SIG-M5 treated with dmso at 0.1 percent for 504 hours (cell line): ENCODE data around the gene FOXD4L1.
"Not testable (repeated sequence)": the region's sequence is repeated elsewhere in the genome, so short reads cannot be mapped to it uniquely, and the experiment has no call there.

Source experiments
- DNase-seq: peaks from one replicate; lab custom pipeline; 2025; ENCODE audit not compliant: unreplicated experiment; lab: John Stamatoyannopoulos, UW

Gene FOXD4L1

GRCh38 chr2:113521492-113521891 is 23.0 kb downstream of the FOXD4L1 start:
- not testable (repeated sequence) for DNase-seq

DNA sequence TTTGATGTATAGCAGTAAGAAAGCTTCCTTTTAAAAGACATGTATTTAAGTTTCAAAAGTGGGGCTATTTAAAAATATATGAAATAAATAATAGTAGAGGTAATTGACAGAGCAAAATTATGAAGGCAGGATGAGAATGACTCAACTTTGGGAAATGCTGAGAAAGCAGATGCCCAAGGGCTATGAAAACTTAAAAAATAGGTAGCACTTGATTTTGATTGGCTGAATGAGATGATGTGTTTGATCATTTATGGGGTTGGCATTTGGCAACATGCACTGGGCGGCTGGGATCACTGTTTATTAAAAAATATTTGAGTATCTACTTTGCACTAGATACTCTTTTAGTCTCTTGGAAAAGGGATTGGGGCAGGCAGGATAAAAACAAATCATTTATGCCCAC is 26.5 kb downstream of the FOXD4L1 start:
- not testable (repeated sequence) for DNase-seq

DNA sequence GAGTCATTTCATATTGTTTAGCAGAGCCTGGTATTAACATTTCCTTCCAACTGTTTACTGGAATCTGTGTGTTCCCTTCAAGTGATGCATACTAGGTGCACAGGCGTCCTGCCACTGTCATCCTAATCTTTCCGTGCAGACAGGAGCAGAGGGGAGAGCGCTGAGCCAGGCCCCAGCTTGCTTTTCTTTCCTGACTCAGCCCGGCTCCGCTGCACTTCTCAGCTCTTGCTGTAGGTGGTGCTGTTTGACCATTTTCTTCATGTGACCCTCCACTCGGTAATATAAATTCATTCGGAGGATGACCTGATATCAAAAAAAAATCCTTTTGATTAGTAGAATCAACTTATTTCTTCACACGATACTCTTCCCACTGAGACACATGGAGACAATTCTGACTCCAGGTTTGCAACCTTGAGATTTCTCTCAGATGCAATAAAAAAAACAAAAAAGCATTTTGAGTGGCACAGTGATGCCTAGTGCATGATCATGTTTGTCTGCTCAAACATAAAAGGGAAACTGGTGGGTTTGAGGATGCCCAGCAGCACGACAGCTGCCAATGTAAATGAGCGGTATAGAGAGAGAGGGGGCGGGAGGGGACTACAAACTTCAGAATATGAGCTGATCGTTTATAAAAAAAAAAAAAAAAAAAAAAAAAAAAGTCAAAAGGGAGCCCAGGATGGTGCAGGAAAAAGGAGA is 29.0 kb downstream of the FOXD4L1 start:
- not testable (repeated sequence) for DNase-seq

DNA sequence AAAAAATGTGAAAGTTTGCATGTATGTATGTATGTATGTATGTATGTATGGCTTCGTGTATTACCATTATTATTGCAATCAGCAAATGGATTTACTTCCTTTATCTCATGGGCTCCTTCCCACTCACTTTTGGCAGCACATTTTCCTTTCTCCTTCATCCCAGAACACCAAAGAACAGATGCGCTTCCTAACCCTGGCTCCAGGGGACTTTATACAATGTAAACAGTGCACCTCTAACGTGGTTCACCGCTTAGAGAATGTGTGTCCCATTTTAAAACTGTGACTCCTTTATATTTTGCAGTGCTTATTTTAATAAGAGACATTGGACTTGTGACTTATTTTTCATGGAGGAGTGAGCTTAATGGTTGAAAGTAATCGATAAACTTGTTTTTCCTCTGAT is 29.7 kb downstream of the FOXD4L1 start:
- DNase-seq = not testable (repeated sequence)

- not testable (repeated sequence) for DNase-seq
Measured at GRCh38 chr2:113528904-113529303, 30.4 kb downstream of the FOXD4L1 start.

- DNase-seq = not testable (repeated sequence)
Measured at GRCh38 chr2:113532991-113533390, 34.5 kb downstream of the FOXD4L1 start.

DNA sequence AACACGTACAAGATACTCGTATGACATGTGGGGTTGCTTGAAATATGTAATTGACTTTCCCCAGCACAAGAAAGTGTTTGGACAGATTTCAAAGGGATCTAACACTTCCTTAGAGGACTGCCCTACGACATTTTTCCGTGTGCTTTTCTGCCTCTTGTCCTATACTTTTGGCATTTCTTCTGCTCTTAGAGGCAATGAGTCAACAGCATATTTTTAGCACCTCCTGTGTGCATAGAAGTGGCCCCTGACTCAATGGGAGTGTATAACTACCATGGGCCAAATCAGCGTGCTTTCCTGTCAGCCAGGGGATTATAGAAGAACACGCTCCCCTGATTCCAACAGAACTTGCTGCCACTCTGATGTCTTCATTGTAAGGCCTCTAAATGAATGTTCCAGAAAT is 38.1 kb downstream of the FOXD4L1 start:
- not testable (repeated sequence) for DNase-seq

DNA sequence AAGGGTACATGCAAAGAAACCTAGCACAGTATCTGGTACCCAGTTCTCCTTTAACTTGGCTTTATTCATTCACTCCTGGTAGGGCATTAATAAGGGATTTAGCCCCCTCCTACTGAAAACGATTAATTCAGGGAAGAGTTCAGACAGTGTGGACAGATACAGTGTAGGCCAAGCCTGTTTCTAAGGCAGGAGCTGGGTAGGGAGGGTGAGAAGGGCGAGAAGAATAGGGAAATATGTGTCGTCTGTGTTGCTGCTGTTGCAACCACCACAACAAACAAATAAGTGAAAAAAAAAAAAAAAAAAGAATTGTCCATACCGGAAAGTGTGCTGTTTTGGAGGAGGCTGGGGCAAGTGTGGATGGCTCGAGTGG is 42.4 kb downstream of the FOXD4L1 start:
- not testable (repeated sequence) for DNase-seq

GRCh38 chr2:113541204-113541975 is 42.9 kb downstream of the FOXD4L1 start:
- not testable (repeated sequence) for DNase-seq

GRCh38 chr2:113541976-113542485 is 43.6 kb downstream of the FOXD4L1 start:
- not testable (repeated sequence) for DNase-seq

GRCh38 chr2:113542529-113542928 is 44.1 kb downstream of the FOXD4L1 start:
- not testable (repeated sequence) for DNase-seq
